Heart right ventricle (tissue), 16 donors: ENCODE measurements around the gene AMDHD2. TPM values are rescaled to one million over a fixed set of nuclear protein-coding genes. Genes with fewer than 3 reads are reported as not detected.

Source experiments
- ATAC-seq, 8 donors: fragments of 200-7000 bp; cut with Tn5 transposase; one replicate each; pipeline ENCODE4 v1.9.1; 2020; ENCODE audit warnings: mild to moderate bottlenecking in 8 of 8, moderate library complexity in 8 of 8, moderate number of reproducible peaks in 1 of 8
- DNase-seq, 2 donors: peaks; one replicate each; pipeline ENCODE4 v3.0.0-alpha.2; 2020
- H3K27ac ChIP-seq, 10 donors: fragments of 200-600 bp; sonication (generic) in 2 of 10; one replicate each; pipeline versions ENCODE4 v1.5.0 to v1.8.0; 2020 to 2022; ENCODE audit warnings: mild to moderate bottlenecking in 3 of 10
- H3K27me3 ChIP-seq, 7 donors: fragments of 200-600 bp; one replicate each; pipeline ENCODE4 v1.8.0; 2021 to 2022; ENCODE audit warnings: mild to moderate bottlenecking in 2 of 7
- H3K36me3 ChIP-seq, 9 donors: fragments of 200-600 bp; sonication (generic) in 1 of 9; one replicate each; pipeline versions ENCODE4 v1.5.0 to v1.8.0; 2020 to 2022; ENCODE audit warnings: mild to moderate bottlenecking in 2 of 9
- H3K4me1 ChIP-seq, 9 donors: fragments of 200-600 bp; sonication (generic) in 1 of 9; one replicate each; pipeline versions ENCODE4 v1.5.0 to v1.8.0; 2020 to 2022; ENCODE audit warnings: mild to moderate bottlenecking in 4 of 9
- H3K4me3 ChIP-seq, 10 donors: fragments of 200-600 bp; sonication (generic) in 2 of 10; one replicate each; pipeline versions ENCODE4 v1.5.0 to v1.8.0; 2020 to 2022; ENCODE audit warnings: mild to moderate bottlenecking in 7 of 10, moderate library complexity in 2 of 10
- H3K9me3 ChIP-seq, 11 donors: fragments of 200-600 bp in 10 of 11; sonication (generic) in 2 of 11; one replicate each; pipeline versions ENCODE4 v1.5.0 to v1.8.0; 2013 to 2022; ENCODE audit warnings: mild to moderate bottlenecking in 2 of 11, control low read depth in 1 of 11, moderate library complexity in 1 of 11
- WGBS, 2 donors: extraction: QIAGEN DNeasy Blood & Tissue Kit; methylation state at CpG; one replicate each; pipeline ENCODE4 v1.1.7; 2013; ENCODE audit warnings: inconsistent platforms in 1 of 2; 5-methylcytosine and 5-hydroxymethylcytosine counted together
- intact Hi-C, 10 donors: fragments of 100-400 bp; cut with DNase I; formaldehyde crosslinking; loops; one replicate each; pipeline versions ENCODE4 v1.11.1 to v1.14.2; 2022
- polyA plus RNA-seq, 2 donors: library from polyadenylated mRNA; stranded (reverse); fragments of 200-250 nt; gene quantifications; one replicate each; pipeline ENCODE4 v1.2.3, GENCODE V29; 2013
- total RNA-seq, 10 donors: library from RNA; stranded (reverse); fragmentation: NEBNext Ultra II Directional in 3 of 10; extraction: Animal tissue kit (Norgen Biotek cat#: 25700) in 3 of 10; gene quantifications; one replicate each; pipeline versions ENCODE4 v1.2.1 to v1.2.4, GENCODE V29; 2021 to 2023
- TF ChIP-seq, protein P1 (sequence below), 9 donors: fragments of 200-600 bp; sonication (generic) in 2 of 9; IDR thresholded peaks; one replicate each; pipeline versions ENCODE4 v1.5.0 to v1.8.0; 2021 to 2022; ENCODE audit warnings: antibody characterized with exemption in 9 of 9, mild to moderate bottlenecking in 5 of 9, moderate library complexity in 1 of 9
- donor health status: Arrhythmogenic right ventricular cardiomyopathy.
- donor health status: ischemic (EF 13 %, LVEDD 7.1; RV severe dilation, severe dysfunction).
- donor health status: healthy with polysubstance abuse.
- donor health status: DM: no; HTN: yes; CAD: no.
- donor health status: DM: no; HTN: no; CAD: no.
- donor health status: ischemic (EF 25% LVEDD 6.9; RV normal size, moderate dysfunction).
- donor health status: ischemic (EF 25% LVEDD 5.7; RV mildly dilated, moderate dysfunction).
- donor health status: healthy.
- donor health status: DM: yes; HTN: yes; CAD: no.
- donor health status: Ischemic cardiomyopathy.
- donor health status: ischemic (EF 35%, LVEDD 5.7; RV mildly dilated, moderate dysfunction).
- donor health status: nonischemic (EF 11% LVEDD 7.7; RV severe dilation, severe dysfunction).
- donor health status: DM: yes; HTN: yes; CAD: no.
- donor health status: PGD.
- donor health status: ischemic (EF 29% LVEDD 5.4; RV normal size, mild dysfunction).
- donor health status: nonischemic (EF 23%, LVEDD 6.1; RV moderate dilation, normal function).

Gene AMDHD2
- total and polyA plus RNA-seq, 12 donors, result 7.1 to 20.8 (median 10.4) TPM

DNA sequence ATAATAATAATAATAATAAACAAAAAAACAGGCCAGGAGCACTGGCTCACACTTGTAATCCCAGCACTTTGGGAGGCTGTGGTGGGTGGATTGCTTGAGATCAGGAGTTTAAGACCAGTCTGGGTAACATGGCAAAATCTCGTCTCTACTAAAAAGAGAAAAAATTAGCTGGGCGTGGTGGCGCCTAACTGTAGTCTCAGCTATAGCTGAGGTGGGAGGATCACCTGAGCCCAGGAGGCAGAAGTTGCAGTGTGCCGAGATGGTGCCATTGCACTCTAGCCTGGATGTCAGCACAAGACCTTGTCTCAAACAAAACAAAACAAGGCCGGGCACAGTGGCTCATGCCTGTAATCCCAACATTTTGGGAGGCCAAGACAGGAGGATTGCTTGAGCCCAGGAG lies 25.1 kb upstream of the AMDHD2 start:
- intact Hi-C loops, result loop anchor here in 5 of 10 donors (5.0 kb wide), 2 partner anchors 68 to 153 kb away; partner anchors contain the start of genes CCNF (in 4 of the 5) and ABCA3 (in 2 of the 5)
- ATAC-seq, result no peak
- TF ChIP-seq, protein P1, sequence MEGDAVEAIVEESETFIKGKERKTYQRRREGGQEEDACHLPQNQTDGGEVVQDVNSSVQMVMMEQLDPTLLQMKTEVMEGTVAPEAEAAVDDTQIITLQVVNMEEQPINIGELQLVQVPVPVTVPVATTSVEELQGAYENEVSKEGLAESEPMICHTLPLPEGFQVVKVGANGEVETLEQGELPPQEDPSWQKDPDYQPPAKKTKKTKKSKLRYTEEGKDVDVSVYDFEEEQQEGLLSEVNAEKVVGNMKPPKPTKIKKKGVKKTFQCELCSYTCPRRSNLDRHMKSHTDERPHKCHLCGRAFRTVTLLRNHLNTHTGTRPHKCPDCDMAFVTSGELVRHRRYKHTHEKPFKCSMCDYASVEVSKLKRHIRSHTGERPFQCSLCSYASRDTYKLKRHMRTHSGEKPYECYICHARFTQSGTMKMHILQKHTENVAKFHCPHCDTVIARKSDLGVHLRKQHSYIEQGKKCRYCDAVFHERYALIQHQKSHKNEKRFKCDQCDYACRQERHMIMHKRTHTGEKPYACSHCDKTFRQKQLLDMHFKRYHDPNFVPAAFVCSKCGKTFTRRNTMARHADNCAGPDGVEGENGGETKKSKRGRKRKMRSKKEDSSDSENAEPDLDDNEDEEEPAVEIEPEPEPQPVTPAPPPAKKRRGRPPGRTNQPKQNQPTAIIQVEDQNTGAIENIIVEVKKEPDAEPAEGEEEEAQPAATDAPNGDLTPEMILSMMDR (IDR thresholded peaks at IDR 0.05), result no peak
- DNase-seq, result no peak
- H3K4me1 ChIP-seq, result peaks cover 21 to 32% (median 29%) of the 10 kb centered on the region in 9 donors
- no peak overlapping the region for H3K4me3 ChIP-seq
- H3K36me3 ChIP-seq, result peaks cover 0 to 31% (median 0%) of the 10 kb centered on the region in 9 donors
- no peaks in the 10 kb centered on the region for H3K27me3 ChIP-seq
- H3K9me3 ChIP-seq, result no peaks in the 10 kb centered on the region
- 98 to 99% methylated on average over 5 of the region's 5 CpGs for WGBS, 2 donors
- no peak overlapping the region for H3K27ac ChIP-seq

DNA sequence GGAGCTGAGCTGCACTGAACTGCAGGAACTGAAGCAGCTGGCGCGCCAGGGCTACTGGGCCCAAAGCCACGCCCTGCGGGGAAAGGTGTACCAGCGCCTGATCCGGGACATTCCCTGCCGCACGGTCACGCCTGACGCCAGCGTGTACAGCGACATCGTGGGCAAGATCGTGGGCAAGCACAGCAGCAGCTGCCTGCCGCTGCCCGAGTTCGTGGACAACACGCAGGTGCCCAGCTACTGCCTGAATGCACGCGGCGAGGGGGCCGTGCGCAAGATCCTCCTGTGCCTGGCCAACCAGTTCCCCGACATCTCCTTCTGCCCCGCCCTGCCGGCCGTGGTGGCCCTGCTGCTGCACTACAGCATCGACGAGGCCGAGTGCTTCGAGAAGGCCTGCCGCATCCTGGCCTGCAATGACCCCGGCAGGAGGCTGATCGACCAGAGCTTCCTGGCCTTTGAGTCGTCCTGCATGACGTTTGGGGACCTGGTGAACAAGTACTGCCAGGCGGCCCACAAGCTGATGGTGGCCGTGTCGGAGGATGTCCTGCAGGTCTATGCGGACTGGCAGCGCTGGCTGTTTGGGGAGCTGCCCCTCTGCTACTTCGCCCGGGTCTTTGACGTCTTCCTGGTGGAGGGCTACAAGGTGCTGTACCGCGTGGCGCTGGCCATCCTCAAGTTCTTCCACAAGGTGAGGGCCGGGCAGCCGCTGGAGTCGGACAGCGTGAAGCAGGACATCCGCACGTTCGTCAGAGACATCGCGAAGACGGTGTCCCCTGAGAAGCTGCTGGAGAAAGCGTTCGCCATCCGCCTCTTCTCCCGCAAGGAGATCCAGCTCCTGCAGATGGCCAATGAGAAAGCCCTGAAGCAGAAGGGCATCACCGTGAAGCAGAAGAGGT lies 23.7 kb upstream of the AMDHD2 start:
- H3K4me3 ChIP-seq, result no peak overlapping the region
- H3K36me3 ChIP-seq, result peaks cover 0 to 27% (median 0%) of the 10 kb centered on the region in 9 donors
- no peaks in the 10 kb centered on the region for H3K9me3 ChIP-seq

DNA sequence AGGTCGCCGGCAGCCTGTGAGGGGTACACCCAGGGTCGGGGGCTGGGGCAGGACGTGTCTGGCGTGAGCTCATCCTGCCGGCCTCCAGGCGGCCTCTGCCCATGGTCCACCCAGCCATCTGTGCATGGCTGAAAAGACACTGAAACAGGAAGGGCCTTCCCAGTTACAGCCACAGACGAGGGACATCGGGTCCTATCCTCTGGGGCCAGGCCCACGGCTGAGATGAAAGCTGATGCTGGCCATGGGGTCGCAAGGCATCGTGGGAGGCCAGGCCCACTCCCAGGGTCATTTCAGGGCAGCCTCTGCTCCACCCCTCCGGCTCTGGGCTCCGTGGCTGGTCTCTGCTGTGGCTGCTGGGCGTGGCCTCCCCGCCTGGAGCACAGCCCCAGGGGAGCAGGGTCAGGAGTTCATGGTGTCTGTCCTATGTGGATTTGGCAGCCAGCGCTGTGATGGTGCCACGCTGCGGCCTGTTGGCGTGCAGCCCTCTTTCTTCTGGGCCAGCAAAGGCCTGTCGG lies 23.0 kb upstream of the AMDHD2 start:
- TF ChIP-seq, protein P1 (IDR thresholded peaks at IDR 0.05), result peak in 4 of 9 donors; percentile 8 to 37 (median 26)
- Histone ChIP-seq H3K36me3 (peaks cover 0 to 27% (median 0%) of the 10 kb centered on the region in 9 donors), H3K27ac (peak overlapping the region in 9 of 10 donors; percentile 34 to 75 (median 56)), H3K4me1 (peaks cover 28 to 48% (median 41%) of the 10 kb centered on the region in 9 donors), H3K4me3 (no peak overlapping the region), H3K9me3 (no peaks in the 10 kb centered on the region), H3K27me3 (no peaks in the 10 kb centered on the region)
- intact Hi-C loops, result loop anchor here in 6 of 10 donors (2.0 to 5.0 kb wide), 3 partner anchors 22 to 155 kb away; partner anchors contain the start of genes CCNF (in 4 of the 6), ABCA3 (in 2 of the 6) and TBC1D24 (in 1 of the 6)
- WGBS, 2 donors, result 27 to 31% methylated on average over 20 to 21 of the region's 21 CpGs
- peak; percentile 34 to 75 (median 65) for ATAC-seq
- peak; percentile 75 to 87 for DNase-seq

More for the DNA sequence above, 23.7 kb upstream of the AMDHD2 start:
- no peak for ATAC-seq
- H3K4me1 ChIP-seq, result peaks cover 22 to 41% (median 35%) of the 10 kb centered on the region in 9 donors
- peak overlapping the region in 6 of 10 donors; percentile 34 to 75 (median 63) for H3K27ac ChIP-seq
- WGBS, 2 donors, result 92 to 95% methylated on average over 62 of the region's 62 CpGs
- DNase-seq, result no peak
- TF ChIP-seq, protein P1 (IDR thresholded peaks at IDR 0.05), result no peak
- H3K27me3 ChIP-seq, result no peaks in the 10 kb centered on the region
- intact Hi-C loops, result loop anchor here in 6 of 10 donors (2.0 to 5.0 kb wide), 3 partner anchors 22 to 154 kb away; partner anchors contain the start of genes CCNF (in 4 of the 6), ABCA3 (in 2 of the 6) and TBC1D24 (in 1 of the 6)
